Measurements from ENCODE around the gene GABBR2. TPM values are rescaled to one million over a fixed set of nuclear protein-coding genes. Genes with fewer than 3 reads are reported as not detected.
A peak's percentile ranks its signal among the peaks of the same experiment; 100 is the strongest.

Gene GABBR2
- polyA plus RNA-seq, 6 donors from 2014 or later = not detected

- DNase-seq = no peak
- peaks cover 0 to 8% (median 0%) of the 10 kb centered on the region in 3 donors for H3K4me1 Mint-ChIP-seq
Measured at GRCh38 chr9:98311541-98311940, 397.2 kb downstream of the GABBR2 start.

GRCh38 chr9:98310752-98311392 is 397.9 kb downstream of the GABBR2 start:
- no peak for ATAC-seq (ENCODE audit: low read depth in 2 of 2)
- DNase-seq = no peak
- Mint-ChIP-seq H3K27ac (no peak overlapping the region), H3K4me3 (no peak overlapping the region), H3K27me3 (peaks cover 3 to 36% (median 34%) of the 10 kb centered on the region in 3 donors), H3K36me3 (no peaks in the 10 kb centered on the region), H3K4me1 (peaks cover 0 to 7% (median 0%) of the 10 kb centered on the region in 3 donors), H3K9me3 (no peaks in the 10 kb centered on the region)

More at GRCh38 chr9:98311541-98311940, 397.2 kb downstream of the GABBR2 start:
- H3K36me3 Mint-ChIP-seq = no peaks in the 10 kb centered on the region
- no peak for ATAC-seq (ENCODE audit: low read depth in 2 of 2)
- no peak overlapping the region for H3K4me3 Mint-ChIP-seq
- peaks cover 3 to 30% (median 28%) of the 10 kb centered on the region in 3 donors for H3K27me3 Mint-ChIP-seq
- H3K27ac Mint-ChIP-seq = no peak overlapping the region
- H3K9me3 Mint-ChIP-seq = no peaks in the 10 kb centered on the region

GRCh38 chr9:98306384-98307145 is 402.2 kb downstream of the GABBR2 start:
- H3K27me3 Mint-ChIP-seq = peaks cover 7 to 30% (median 16%) of the 10 kb centered on the region in 3 donors
- H3K4me1 Mint-ChIP-seq = no peaks in the 10 kb centered on the region
- H3K9me3 Mint-ChIP-seq = no peaks in the 10 kb centered on the region
- ATAC-seq (ENCODE audit: low read depth in 2 of 2) (no peak), DNase-seq (no peak)
- no peak overlapping the region for H3K4me3 Mint-ChIP-seq
- H3K27ac Mint-ChIP-seq = peak overlapping the region in 1 of 6 donors; percentile 65
- no peaks in the 10 kb centered on the region for H3K36me3 Mint-ChIP-seq

GRCh38 chr9:98304381-98304780 is 404.4 kb downstream of the GABBR2 start:
- H3K27ac Mint-ChIP-seq = peak overlapping the region in 1 of 6 donors; percentile 36
- no peaks in the 10 kb centered on the region for H3K9me3 Mint-ChIP-seq
- no peak for ATAC-seq (ENCODE audit: low read depth in 2 of 2)

GRCh38 chr9:98303633-98304125 is 405.1 kb downstream of the GABBR2 start:
- H3K9me3 Mint-ChIP-seq = no peaks in the 10 kb centered on the region
- H3K27me3 Mint-ChIP-seq = peaks cover 4 to 24% (median 8%) of the 10 kb centered on the region in 3 donors
- no peaks in the 10 kb centered on the region for H3K4me1 Mint-ChIP-seq

More at GRCh38 chr9:98304381-98304780, 404.4 kb downstream of the GABBR2 start:
- DNase-seq = no peak
- no peak overlapping the region for H3K4me3 Mint-ChIP-seq
- no peaks in the 10 kb centered on the region for H3K36me3 Mint-ChIP-seq
- H3K27me3 Mint-ChIP-seq = peaks cover 4 to 24% (median 8%) of the 10 kb centered on the region in 3 donors
- H3K4me1 Mint-ChIP-seq = no peaks in the 10 kb centered on the region

GRCh38 chr9:98302938-98303632 is 405.6 kb downstream of the GABBR2 start:
- no peak overlapping the region for H3K27ac Mint-ChIP-seq
- no peak for ATAC-seq (ENCODE audit: low read depth in 2 of 2)
- H3K36me3 Mint-ChIP-seq = no peaks in the 10 kb centered on the region
- peak overlapping the region in 1 of 8 donors; percentile 9 for H3K4me3 Mint-ChIP-seq
- no peaks in the 10 kb centered on the region for H3K4me1 Mint-ChIP-seq
- no peaks in the 10 kb centered on the region for H3K9me3 Mint-ChIP-seq
- H3K27me3 Mint-ChIP-seq = peaks cover 6 to 20% (median 8%) of the 10 kb centered on the region in 3 donors
- DNase-seq = no peak

More at GRCh38 chr9:98303633-98304125, 405.1 kb downstream of the GABBR2 start:
- Mint-ChIP-seq H3K36me3 (no peaks in the 10 kb centered on the region), H3K4me3 (no peak overlapping the region), H3K27ac (no peak overlapping the region)
- DNase-seq = no peak
- ATAC-seq (ENCODE audit: low read depth in 2 of 2) = no peak

- DNase-seq (no peak), ATAC-seq (ENCODE audit: low read depth in 2 of 2) (no peak)
- Mint-ChIP-seq H3K36me3 (no peaks in the 10 kb centered on the region), H3K9me3 (no peaks in the 10 kb centered on the region), H3K4me1 (no peaks in the 10 kb centered on the region), H3K27ac (no peak overlapping the region), H3K27me3 (peaks cover 8 to 20% (median 9%) of the 10 kb centered on the region in 3 donors), H3K4me3 (no peak overlapping the region)
Measured at GRCh38 chr9:98302150-98302549, 406.6 kb downstream of the GABBR2 start.

GRCh38 chr9:98300611-98301010 is 408.1 kb downstream of the GABBR2 start:
- H3K9me3 Mint-ChIP-seq = no peaks in the 10 kb centered on the region
- no peak overlapping the region for H3K4me3 Mint-ChIP-seq
- H3K27ac Mint-ChIP-seq = no peak overlapping the region
- peaks cover 0 to 17% (median 15%) of the 10 kb centered on the region in 3 donors for H3K27me3 Mint-ChIP-seq
- ATAC-seq (ENCODE audit: low read depth in 2 of 2) (no peak), DNase-seq (no peak)
- H3K4me1 Mint-ChIP-seq = no peaks in the 10 kb centered on the region
- no peaks in the 10 kb centered on the region for H3K36me3 Mint-ChIP-seq

GRCh38 chr9:98298476-98298875 is 410.3 kb downstream of the GABBR2 start:
- H3K4me3 Mint-ChIP-seq = no peak overlapping the region
- no peaks in the 10 kb centered on the region for H3K36me3 Mint-ChIP-seq
- peak overlapping the region in 1 of 6 donors; percentile 34 for H3K27ac Mint-ChIP-seq

GRCh38 chr9:98295824-98296223 is 412.9 kb downstream of the GABBR2 start:
- H3K36me3 Mint-ChIP-seq = no peaks in the 10 kb centered on the region
- H3K27ac Mint-ChIP-seq = no peak overlapping the region
- no peak for DNase-seq
- peaks cover 0 to 26% (median 20%) of the 10 kb centered on the region in 3 donors for H3K27me3 Mint-ChIP-seq
- no peak overlapping the region for H3K4me3 Mint-ChIP-seq
- no peaks in the 10 kb centered on the region for H3K4me1 Mint-ChIP-seq
- H3K9me3 Mint-ChIP-seq = no peaks in the 10 kb centered on the region
- no peak for ATAC-seq (ENCODE audit: low read depth in 2 of 2)

More at GRCh38 chr9:98298476-98298875, 410.3 kb downstream of the GABBR2 start:
- Mint-ChIP-seq H3K9me3 (no peaks in the 10 kb centered on the region), H3K27me3 (peaks cover 0 to 20% (median 11%) of the 10 kb centered on the region in 3 donors), H3K4me1 (no peaks in the 10 kb centered on the region)
- DNase-seq (no peak), ATAC-seq (ENCODE audit: low read depth in 2 of 2) (no peak)

GRCh38 chr9:98291820-98292219 is 416.9 kb downstream of the GABBR2 start:
- DNase-seq (no peak), ATAC-seq (ENCODE audit: low read depth in 2 of 2) (no peak)
- Mint-ChIP-seq H3K36me3 (no peaks in the 10 kb centered on the region), H3K27ac (no peak overlapping the region), H3K4me1 (no peaks in the 10 kb centered on the region), H3K9me3 (no peaks in the 10 kb centered on the region), H3K27me3 (peaks cover 0 to 30% (median 22%) of the 10 kb centered on the region in 3 donors), H3K4me3 (no peak overlapping the region)

GRCh38 chr9:98290411-98290810 is 418.3 kb downstream of the GABBR2 start:
- H3K9me3 Mint-ChIP-seq = no peaks in the 10 kb centered on the region
- H3K27me3 Mint-ChIP-seq = peaks cover 7 to 32% (median 16%) of the 10 kb centered on the region in 3 donors
- no peak overlapping the region for H3K4me3 Mint-ChIP-seq
- no peak for DNase-seq
- no peak for ATAC-seq (ENCODE audit: low read depth in 2 of 2)
- peak overlapping the region in 1 of 6 donors; percentile 21 for H3K27ac Mint-ChIP-seq
- H3K4me1 Mint-ChIP-seq = no peaks in the 10 kb centered on the region
- H3K36me3 Mint-ChIP-seq = no peaks in the 10 kb centered on the region

GRCh38 chr9:98289614-98290201 is 419.0 kb downstream of the GABBR2 start:
- Mint-ChIP-seq H3K27me3 (peaks cover 7 to 32% (median 11%) of the 10 kb centered on the region in 3 donors), H3K4me3 (no peak overlapping the region), H3K27ac (no peak overlapping the region), H3K36me3 (no peaks in the 10 kb centered on the region), H3K4me1 (no peaks in the 10 kb centered on the region), H3K9me3 (no peaks in the 10 kb centered on the region)
- DNase-seq (no peak), ATAC-seq (ENCODE audit: low read depth in 2 of 2) (no peak)

Data from naive B cell (primary cell).